ENCODE data around the gene ZFP36L1. TPM values are rescaled to one million over a fixed set of nuclear protein-coding genes. Genes with fewer than 3 reads are reported as not detected.

Gene ZFP36L1
- total RNA-seq, 1 donor from 2014 or later = 48.0 TPM

DNA sequence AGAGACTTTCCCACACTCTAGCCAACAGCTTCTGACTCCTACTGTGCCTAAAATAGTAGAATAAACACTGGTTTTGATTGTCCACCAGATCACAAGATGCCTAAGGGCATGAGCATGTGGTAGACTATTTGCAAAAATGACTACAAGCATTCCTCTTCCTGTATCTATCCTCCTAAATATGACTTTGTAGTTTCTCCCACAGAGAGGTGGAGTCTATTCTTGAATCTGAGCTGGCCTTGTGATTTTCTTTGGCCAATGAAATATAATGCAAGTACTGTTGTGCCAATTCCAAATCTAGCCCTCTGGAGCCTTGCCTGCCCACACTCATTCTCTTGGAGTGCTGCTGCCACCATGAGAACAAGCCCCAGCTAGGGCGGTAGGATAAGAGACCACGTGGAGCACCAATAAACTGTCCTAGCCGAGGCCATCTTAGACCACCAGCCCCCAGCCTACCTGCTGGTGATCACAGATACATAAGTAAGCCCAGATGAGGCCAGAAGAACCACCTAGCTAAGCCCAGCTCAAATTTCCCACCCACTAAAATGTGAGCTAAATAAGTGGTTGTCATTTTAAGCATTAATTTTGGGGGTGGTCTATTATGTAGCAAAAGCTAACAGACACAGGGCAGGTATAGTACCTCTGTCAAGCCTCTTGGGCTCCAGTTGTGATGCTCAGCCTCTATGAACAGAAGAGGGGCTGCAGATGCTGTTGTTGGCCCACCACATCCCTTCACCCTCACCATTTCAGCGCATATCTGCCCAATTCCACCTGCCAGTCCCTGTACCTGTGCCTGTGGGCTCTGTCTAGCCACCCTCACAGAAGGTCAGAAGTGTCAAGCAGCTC lies 17.9 kb downstream of the ZFP36L1 start:
- peaks cover 12% of the 10 kb centered on the region for H3K9me3 ChIP-seq (replicated peaks)
- H3K27me3 ChIP-seq (ENCODE audit: low read depth) = no peaks in the 10 kb centered on the region
- peaks cover 47% of the 10 kb centered on the region for H3K4me1 ChIP-seq
- intact Hi-C loops (cut with micrococcal nuclease) = no loop called here
- no peaks in the 10 kb centered on the region for H3K36me3 ChIP-seq
- no peak overlapping the region for H3K27ac ChIP-seq (replicated peaks)
- no peak for DNase-seq
- no peak for TF ChIP-seq CTCF (IDR thresholded peaks at IDR 0.05; ENCODE audit: borderline replicate concordance)
- H3K4me3 ChIP-seq = no peak overlapping the region

GRCh38 chr14:68772761-68773381 lies 20.0 kb downstream of the ZFP36L1 start:
- intact Hi-C loops (cut with micrococcal nuclease) = no loop called here
- H3K27ac ChIP-seq (replicated peaks) = peak overlapping the region; percentile 88
- TF ChIP-seq CTCF (IDR thresholded peaks at IDR 0.05; ENCODE audit: borderline replicate concordance) = no peak

DNA sequence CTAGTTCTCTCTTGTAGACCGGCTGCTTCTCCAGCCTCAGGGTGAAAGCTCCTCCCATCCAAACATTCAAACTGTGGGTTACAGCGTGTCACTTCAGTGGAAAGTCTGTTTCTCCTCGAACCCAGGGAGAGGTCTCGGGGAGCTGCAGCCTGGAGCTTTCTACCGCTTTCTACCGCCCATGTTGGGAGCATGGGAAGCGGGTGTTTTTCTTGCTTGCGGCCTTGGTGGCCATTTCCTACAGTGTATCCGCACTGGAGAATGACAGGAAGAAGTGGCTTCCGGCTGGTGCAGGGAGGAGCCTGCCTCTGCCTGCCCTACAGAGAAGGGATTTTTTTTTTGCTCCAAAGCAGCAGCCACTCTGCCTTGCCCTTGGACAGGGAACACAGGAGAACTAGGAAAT lies 21.2 kb downstream of the ZFP36L1 start:
- H3K27me3 ChIP-seq (ENCODE audit: low read depth) = no peaks in the 10 kb centered on the region
- H3K4me3 ChIP-seq = no peak overlapping the region
- intact Hi-C loops (cut with micrococcal nuclease) = no loop called here
- H3K4me1 ChIP-seq = peaks cover 29% of the 10 kb centered on the region
- H3K9me3 ChIP-seq (replicated peaks) = peaks cover 12% of the 10 kb centered on the region
- DNase-seq = peak; percentile 56
- peak overlapping the region; percentile 88 for H3K27ac ChIP-seq (replicated peaks)
- no peaks in the 10 kb centered on the region for H3K36me3 ChIP-seq
- TF ChIP-seq CTCF (IDR thresholded peaks at IDR 0.05; ENCODE audit: borderline replicate concordance) = no peak

More at GRCh38 chr14:68772761-68773381, 20.0 kb downstream of the ZFP36L1 start:
- Histone ChIP-seq H3K36me3 (no peaks in the 10 kb centered on the region), H3K4me3 (no peak overlapping the region), H3K27me3 (ENCODE audit: low read depth) (no peaks in the 10 kb centered on the region), H3K4me1 (peaks cover 29% of the 10 kb centered on the region), H3K9me3 (replicated peaks) (peaks cover 12% of the 10 kb centered on the region)
- no peak for DNase-seq

DNA sequence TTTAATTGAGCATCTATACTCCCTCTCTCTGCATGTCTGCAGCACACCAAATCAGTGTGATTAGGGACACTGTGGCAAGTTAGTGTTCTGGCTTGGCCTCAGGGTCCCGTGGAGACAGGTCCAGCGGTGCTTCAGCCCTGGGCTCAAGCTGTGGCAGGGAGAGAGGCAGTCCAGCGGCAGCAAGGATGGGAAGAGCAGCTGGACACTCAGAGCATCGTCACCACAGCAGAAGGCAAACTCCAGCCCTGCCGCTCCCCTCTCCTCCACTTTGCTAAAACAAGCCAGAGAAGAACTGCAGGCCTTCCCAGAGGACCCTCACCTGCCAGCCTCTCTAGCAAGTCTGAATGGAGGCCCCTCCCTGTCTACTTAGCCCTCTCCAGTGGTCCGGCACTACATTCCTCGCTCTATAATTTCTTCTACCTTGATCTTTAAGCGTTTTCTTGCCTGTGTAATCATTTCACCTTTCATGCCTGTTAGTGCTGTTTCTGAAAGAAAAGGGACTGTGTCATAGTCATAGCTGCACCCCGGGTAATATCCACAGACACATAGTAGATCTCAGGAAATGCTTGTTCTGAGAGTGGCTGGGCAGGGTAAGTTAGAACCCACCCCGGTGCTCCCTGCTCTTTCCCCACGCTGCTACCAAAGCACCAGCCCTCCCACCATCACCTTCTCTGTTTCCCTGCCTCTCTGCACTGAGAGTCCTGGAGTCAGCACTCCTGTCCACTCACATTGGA lies 22.1 kb downstream of the ZFP36L1 start:
- intact Hi-C loops (cut with micrococcal nuclease) = no loop called here
- no peak for TF ChIP-seq CTCF (IDR thresholded peaks at IDR 0.05; ENCODE audit: borderline replicate concordance)
- Histone ChIP-seq H3K4me1 (peaks cover 29% of the 10 kb centered on the region), H3K27ac (replicated peaks) (peak overlapping the region; percentile 88), H3K4me3 (no peak overlapping the region), H3K36me3 (no peaks in the 10 kb centered on the region), H3K9me3 (replicated peaks) (peaks cover 12% of the 10 kb centered on the region), H3K27me3 (ENCODE audit: low read depth) (no peaks in the 10 kb centered on the region)
- DNase-seq = no peak

DNA sequence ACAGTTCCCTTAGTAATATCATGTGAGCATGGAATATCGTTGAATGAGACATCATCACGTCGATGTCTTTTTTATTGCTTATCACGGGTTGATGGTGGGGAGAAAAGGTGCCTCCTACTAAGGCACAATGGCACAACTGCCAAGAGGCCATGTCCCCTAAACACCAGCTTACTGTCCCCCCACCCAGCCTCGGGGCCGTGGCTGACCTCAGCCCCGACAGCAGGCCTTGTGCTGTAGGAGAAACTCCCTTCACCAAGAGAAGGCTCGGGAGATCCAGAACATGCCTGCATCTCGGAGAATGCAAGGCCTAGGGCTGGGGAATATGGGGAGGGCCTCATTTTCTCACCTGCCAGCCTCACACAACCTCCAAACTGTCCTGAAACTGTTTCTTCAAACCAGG lies 22.8 kb downstream of the ZFP36L1 start:
- intact Hi-C loops (cut with micrococcal nuclease) = no loop called here
- TF ChIP-seq CTCF (IDR thresholded peaks at IDR 0.05; ENCODE audit: borderline replicate concordance) = no peak

More for the DNA sequence above, 22.8 kb downstream of the ZFP36L1 start:
- Histone ChIP-seq H3K4me1 (peaks cover 29% of the 10 kb centered on the region), H3K9me3 (replicated peaks) (peaks cover 6% of the 10 kb centered on the region), H3K36me3 (no peaks in the 10 kb centered on the region), H3K27me3 (ENCODE audit: low read depth) (no peaks in the 10 kb centered on the region), H3K27ac (replicated peaks) (peak overlapping the region; percentile 88), H3K4me3 (no peak overlapping the region)
- DNase-seq = no peak

All from left ventricle myocardium inferior (tissue), 1 donor.